Globus pallidus (tissue), 1 donor: Measurements from ENCODE around the gene LRRC8B.

ENCODE experiments used
- DNase-seq: peaks from one replicate; pipeline ENCODE4 v3.0.0-alpha.2; 2015; ENCODE audit warnings: low spot score

Gene LRRC8B

GRCh38 chr1:89547563-89548116 lies 23.0 kb downstream of the LRRC8B start:
- peak; percentile 48 for DNase-seq

GRCh38 chr1:89548122-89548857 lies 23.7 kb downstream of the LRRC8B start:
- no peak for DNase-seq

GRCh38 chr1:89550995-89551394 lies 26.4 kb downstream of the LRRC8B start:
- no peak for DNase-seq

GRCh38 chr1:89552471-89553081 lies 27.9 kb downstream of the LRRC8B start:
- no peak for DNase-seq

- no peak for DNase-seq
Measured at GRCh38 chr1:89553157-89553556, 28.5 kb downstream of the LRRC8B start.

GRCh38 chr1:89555550-89555949 lies 30.9 kb downstream of the LRRC8B start:
- DNase-seq: no peak

GRCh38 chr1:89556726-89557444 lies 32.3 kb downstream of the LRRC8B start:
- DNase-seq: no peak

- no peak for DNase-seq
Measured at GRCh38 chr1:89557445-89557825, 32.8 kb downstream of the LRRC8B start.

GRCh38 chr1:89557956-89558355 lies 33.3 kb downstream of the LRRC8B start:
- no peak for DNase-seq

- no peak for DNase-seq
Measured at GRCh38 chr1:89563957-89564604, 39.5 kb downstream of the LRRC8B start.

- DNase-seq: no peak
Measured at GRCh38 chr1:89565521-89565920, 40.9 kb downstream of the LRRC8B start.

- peak; percentile 82 for DNase-seq
Measured at GRCh38 chr1:89566761-89567174, 42.1 kb downstream of the LRRC8B start.

- peak; percentile 43 for DNase-seq
Measured at GRCh38 chr1:89567797-89568196, 43.2 kb downstream of the LRRC8B start.

- DNase-seq: no peak
Measured at GRCh38 chr1:89573410-89573809, 48.8 kb downstream of the LRRC8B start.

GRCh38 chr1:89574621-89575020 lies 50.0 kb downstream of the LRRC8B start:
- DNase-seq: no peak

- no peak for DNase-seq
Measured at GRCh38 chr1:89575207-89575606, 50.6 kb downstream of the LRRC8B start.

GRCh38 chr1:89576013-89576412 lies 51.4 kb downstream of the LRRC8B start:
- DNase-seq: no peak

GRCh38 chr1:89578151-89578550 lies 53.5 kb downstream of the LRRC8B start:
- DNase-seq: no peak

- DNase-seq: no peak
Measured at GRCh38 chr1:89578946-89579684, 54.5 kb downstream of the LRRC8B start.

GRCh38 chr1:89580036-89580435 lies 55.4 kb downstream of the LRRC8B start:
- no peak for DNase-seq

GRCh38 chr1:89581859-89582258 lies 57.2 kb downstream of the LRRC8B start:
- DNase-seq: no peak

- DNase-seq: no peak
Measured at GRCh38 chr1:89582571-89582970, 57.9 kb downstream of the LRRC8B start.
